Activated naive CD4-positive, alpha-beta T cell (primary cell): ENCODE measurements around the gene ADD1.
"Not testable (repeated sequence)": the region's sequence is repeated elsewhere in the genome, so short reads cannot be mapped to it uniquely, and the experiment has no call there.

Experiments
- DNase-seq, 4 experiments: peaks; one replicate each; lab custom pipeline; 2025; lab: John Stamatoyannopoulos, UW

ADD1 gene

GRCh38 chr4:2922453-2923101 lies 78.9 kb downstream of the ADD1 start:
- DNase-seq: not testable (repeated sequence)

- DNase-seq: no peak
Observed at GRCh38 chr4:2923141-2923551, 79.5 kb downstream of the ADD1 start.

- no peak for DNase-seq
Observed at GRCh38 chr4:2923668-2924173, 80.1 kb downstream of the ADD1 start.

- no peak for DNase-seq
Observed at GRCh38 chr4:2924286-2924685, 80.6 kb downstream of the ADD1 start.

GRCh38 chr4:2924765-2925301 lies 81.2 kb downstream of the ADD1 start:
- no peak for DNase-seq

- DNase-seq: no peak
Observed at GRCh38 chr4:2925496-2925895, 81.9 kb downstream of the ADD1 start.

GRCh38 chr4:2925931-2926860 lies 82.6 kb downstream of the ADD1 start:
- no peak for DNase-seq

GRCh38 chr4:2927016-2927695 lies 83.5 kb downstream of the ADD1 start:
- no peak for DNase-seq

GRCh38 chr4:2927696-2928075 lies 84.0 kb downstream of the ADD1 start:
- DNase-seq: no peak

- no peak for DNase-seq
Observed at GRCh38 chr4:2928242-2929176, 84.9 kb downstream of the ADD1 start.

- DNase-seq: no peak
Observed at GRCh38 chr4:2929469-2929868, 85.8 kb downstream of the ADD1 start.

GRCh38 chr4:2930135-2930757 lies 86.6 kb downstream of the ADD1 start:
- no peak for DNase-seq

- no peak for DNase-seq
Observed at GRCh38 chr4:2930758-2931511, 87.3 kb downstream of the ADD1 start.

- peak in 1 of 4 experiments; percentile 23 for DNase-seq
Observed at GRCh38 chr4:2931512-2932301, 88.1 kb downstream of the ADD1 start.

GRCh38 chr4:2932321-2932950 lies 88.8 kb downstream of the ADD1 start:
- DNase-seq: no peak

- DNase-seq: no peak
Observed at GRCh38 chr4:2932951-2933565, 89.4 kb downstream of the ADD1 start.

GRCh38 chr4:2933566-2934076 lies 90.0 kb downstream of the ADD1 start:
- DNase-seq: no peak
